H9 (cell line): Measurements from ENCODE around the gene KLC4. TPM values are rescaled to one million over a fixed set of nuclear protein-coding genes. Genes with fewer than 3 reads are reported as not detected.

Experiments
- DNase-seq: peaks from one replicate; pipeline ENCODE4 v3.0.0-alpha.2; 2017
- H2AFZ ChIP-seq: one replicate; pipeline ENCODE4 v1.6.1; 2013; ENCODE audit warnings: mild to moderate bottlenecking, low read length, control low read depth, moderate library complexity
- H2AK5ac ChIP-seq: 2 replicates; pipeline ENCODE4 v1.6.1; 2013; ENCODE audit warnings: low read length, control low read depth, mixed read lengths; ENCODE audit not compliant: insufficient read length
- H2BK120ac ChIP-seq: one replicate; pipeline ENCODE4 v1.6.1; 2013; ENCODE audit warnings: low read depth, mild to moderate bottlenecking, low read length, control low read depth, inconsistent platforms; ENCODE audit not compliant: poor library complexity, severe bottlenecking
- H2BK12ac ChIP-seq: 2 replicates; pipeline ENCODE4 v1.6.1; 2013; ENCODE audit warnings: low read length, control low read depth, mixed read lengths, low read depth; ENCODE audit not compliant: insufficient read length
- H2BK15ac ChIP-seq: 2 replicates; pipeline ENCODE4 v1.6.1; 2013; ENCODE audit warnings: low read depth, low read length, control low read depth
- H2BK20ac ChIP-seq: one replicate; pipeline ENCODE4 v1.6.1; 2013; ENCODE audit warnings: low read depth, mild to moderate bottlenecking, low read length, control low read depth, inconsistent platforms; ENCODE audit not compliant: poor library complexity, severe bottlenecking
- H2BK5ac ChIP-seq: 2 replicates; pipeline ENCODE4 v1.6.1; 2013; ENCODE audit warnings: low read length, control low read depth, mixed read lengths; ENCODE audit not compliant: insufficient read length
- H3K14ac ChIP-seq: 2 replicates; pipeline ENCODE4 v1.6.1; 2013; ENCODE audit warnings: low read length, control low read depth; ENCODE audit not compliant: insufficient read depth
- H3K18ac ChIP-seq: 2 replicates; pipeline ENCODE4 v1.6.1; 2013; ENCODE audit warnings: low read depth, mild to moderate bottlenecking, mixed read lengths, low read length, control low read depth; ENCODE audit not compliant: insufficient read length
- H3K23ac ChIP-seq: 2 replicates; pipeline ENCODE4 v1.6.1; 2013; ENCODE audit warnings: low read length, control low read depth, mixed read lengths, low read depth; ENCODE audit not compliant: insufficient read length
- H3K23me2 ChIP-seq: 2 replicates; pipeline ENCODE4 v1.6.1; 2013; ENCODE audit warnings: low read depth, mild to moderate bottlenecking, mixed read lengths, low read length, control low read depth; ENCODE audit not compliant: insufficient read length, poor library complexity, severe bottlenecking
- H3K27ac ChIP-seq: 2 replicates; pipeline ENCODE4 v1.5.1; 2013; ENCODE audit warnings: low read length, control low read depth, mixed read lengths, low read depth; ENCODE audit not compliant: insufficient read length
- H3K27me3 ChIP-seq: 2 replicates; pipeline ENCODE4 v1.6.1; 2013; ENCODE audit warnings: low read length, control low read depth, inconsistent platforms; ENCODE audit not compliant: insufficient read depth
- H3K4ac ChIP-seq: 2 replicates; pipeline ENCODE4 v1.6.1; 2013; ENCODE audit warnings: low read depth, mild to moderate bottlenecking, control low read depth, inconsistent platforms, low read length, moderate library complexity
- H3K4me1 ChIP-seq: 2 replicates; pipeline ENCODE4 v1.6.1; 2013; ENCODE audit warnings: low read length, control low read depth, inconsistent platforms; ENCODE audit not compliant: insufficient read depth
- H3K4me2 ChIP-seq: 2 replicates; pipeline ENCODE4 v1.6.1; 2013; ENCODE audit warnings: low read length, control low read depth, mixed read lengths; ENCODE audit not compliant: insufficient read length, insufficient read depth
- H3K56ac ChIP-seq: 2 replicates; pipeline ENCODE4 v1.6.1; 2013; ENCODE audit warnings: low read depth, mild to moderate bottlenecking, mixed read lengths, low read length, control low read depth; ENCODE audit not compliant: insufficient read length
- H3K79me1 ChIP-seq: 2 replicates; pipeline ENCODE4 v1.6.1; 2013; ENCODE audit warnings: low read depth, mild to moderate bottlenecking, moderate library complexity, low read length, control low read depth, inconsistent platforms; ENCODE audit not compliant: insufficient read depth, poor library complexity, severe bottlenecking
- H3K79me2 ChIP-seq: 2 replicates; pipeline ENCODE4 v1.6.1; 2013; ENCODE audit warnings: low read length, control low read depth, inconsistent platforms; ENCODE audit not compliant: insufficient read depth
- H3K9ac ChIP-seq: 2 replicates; pipeline ENCODE4 v1.6.1; 2013; ENCODE audit warnings: low read length, control low read depth, mixed read lengths; ENCODE audit not compliant: insufficient read length; ENCODE audit errors: extremely low read depth
- H3K9me3 ChIP-seq: one replicate; pipeline ENCODE4 v1.6.1; 2013; ENCODE audit warnings: low read depth, low read length, inconsistent platforms; ENCODE audit not compliant: control insufficient read depth
- H3T11ph ChIP-seq: one replicate; pipeline ENCODE4 v1.6.1; 2013; ENCODE audit warnings: mild to moderate bottlenecking, low read length, control low read depth, inconsistent platforms
- H4K20me1 ChIP-seq: one replicate; pipeline ENCODE4 v1.6.1; 2013; ENCODE audit not compliant: control insufficient read depth, insufficient read length, insufficient read depth
- H4K5ac ChIP-seq: 2 replicates; pipeline ENCODE4 v1.6.1; 2013; ENCODE audit warnings: low read depth, mild to moderate bottlenecking, mixed read lengths, low read length, control low read depth; ENCODE audit not compliant: insufficient read length
- H4K8ac ChIP-seq: replicated peaks from 2 replicates; pipeline ENCODE4 v1.6.1; 2013; ENCODE audit warnings: low read length, control low read depth, mixed read lengths, low read depth; ENCODE audit not compliant: insufficient read length
- H4K91ac ChIP-seq: 2 replicates; pipeline ENCODE4 v1.6.1; 2013; ENCODE audit warnings: low read depth, mild to moderate bottlenecking, moderate library complexity, mixed read lengths, low read length, control low read depth; ENCODE audit not compliant: insufficient read length
- H3K27ac Mint-ChIP-seq, 3 experiments: 2 replicates in 2 of 3; 3 replicates in 1 of 3; pipeline ENCODE4 v1.8.0; 2020 to 2021; ENCODE audit warnings: mixed read lengths in 3 of 3, mild to moderate bottlenecking in 1 of 3, moderate library complexity in 1 of 3
- H3K27me3 Mint-ChIP-seq: 2 replicates; pipeline ENCODE4 v1.8.0; 2021; ENCODE audit warnings: low read depth, mild to moderate bottlenecking, moderate library complexity, mixed read lengths
- H3K36me3 Mint-ChIP-seq, 3 experiments: 2 replicates in 2 of 3; 3 replicates in 1 of 3; pipeline ENCODE4 v1.8.0; 2020 to 2021; ENCODE audit warnings: low read depth in 3 of 3, mixed read lengths in 3 of 3; ENCODE audit not compliant: insufficient read depth in 1 of 3
- H3K4me1 Mint-ChIP-seq, 2 experiments: 2 replicates each; pipeline ENCODE4 v1.8.0; 2020; ENCODE audit warnings: mixed read lengths in 2 of 2
- H3K4me3 Mint-ChIP-seq, 2 experiments: 2 replicates in 1 of 2; 3 replicates in 1 of 2; pipeline ENCODE4 v1.8.0; 2020 to 2021; ENCODE audit warnings: mild to moderate bottlenecking in 2 of 2, mixed read lengths in 2 of 2, moderate library complexity in 1 of 2
- H3K9me3 Mint-ChIP-seq, 2 experiments: 2 replicates in 1 of 2; 3 replicates in 1 of 2; pipeline ENCODE4 v1.8.0; 2020; ENCODE audit warnings: mild to moderate bottlenecking in 2 of 2, mixed read lengths in 2 of 2, moderate library complexity in 1 of 2
- WGBS: extraction: QIAGEN DNeasy Blood & Tissue Kit; methylation state at CpG from one replicate; pipeline ENCODE4 v1.1.7; 2013; ENCODE audit warnings: missing lambda C conversion rate, low lambda C conversion rate, mixed read lengths; ENCODE audit not compliant: insufficient read length; ENCODE audit errors: extremely low coverage; 5-methylcytosine and 5-hydroxymethylcytosine counted together
- total RNA-seq: library from RNA; stranded (reverse); gene quantifications from 2 replicates; pipeline ENCODE4 v1.2.1, GENCODE V29; 2021
- TF ChIP-seq, protein P1 (sequence below): fragments of 200-600 bp; sonication (generic); conservative IDR thresholded peaks from 3 replicates; pipeline ENCODE4 v1.8.0; 2021; ENCODE audit warnings: antibody characterized with exemption, mild to moderate bottlenecking

The KLC4 gene
- total RNA-seq, 1 experiment from 2014 or later = 29.7 TPM

DNA sequence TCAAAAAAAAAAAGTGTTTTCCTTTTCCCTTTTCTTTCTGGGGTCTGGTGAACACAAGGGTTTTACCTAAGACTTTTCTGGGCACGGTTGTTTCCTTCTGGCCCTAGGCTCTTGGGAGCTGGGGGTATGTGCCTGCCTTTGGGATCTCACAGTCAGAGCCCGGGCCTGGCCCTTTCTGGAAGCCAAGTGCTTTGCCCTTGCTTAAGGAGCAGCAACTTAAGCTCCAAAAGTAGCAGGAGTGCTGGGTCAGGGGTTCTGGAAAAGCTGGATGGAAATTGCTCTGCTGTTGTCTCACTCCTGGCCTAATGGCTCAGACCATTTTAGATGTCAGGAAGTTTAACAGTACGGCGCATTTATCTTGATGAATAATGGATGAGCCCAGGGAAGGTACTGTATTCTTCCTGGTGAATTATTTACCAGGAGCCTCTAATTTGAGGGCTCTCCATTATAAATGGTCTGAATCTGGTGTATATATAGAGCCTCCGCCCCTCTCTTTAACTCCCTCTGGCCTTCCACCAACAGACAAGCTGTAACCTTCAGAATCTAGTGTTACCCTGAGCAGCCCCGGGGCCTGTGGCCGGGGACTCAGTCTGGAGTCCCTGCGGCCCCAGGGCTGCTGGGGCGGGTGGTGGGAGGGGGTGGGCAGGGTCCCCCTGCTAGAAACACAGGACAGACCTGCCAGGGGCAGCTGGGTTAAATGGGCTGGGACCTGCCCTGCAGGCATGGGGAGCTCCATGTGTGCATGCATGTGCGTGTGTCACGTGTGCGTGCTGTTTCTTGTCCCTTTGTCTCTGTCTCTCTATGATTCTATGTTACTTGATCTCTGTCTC is 54.2 kb downstream of the KLC4 start:
- no peaks in the 10 kb centered on the region for H4K20me1 ChIP-seq
- no peak overlapping the region for H3K9ac ChIP-seq
- H2BK12ac ChIP-seq = no peak overlapping the region
- peaks cover 2% of the 10 kb centered on the region; the same call in 1 of the 2 replicates for H3K79me2 ChIP-seq
- TF ChIP-seq, protein P1, sequence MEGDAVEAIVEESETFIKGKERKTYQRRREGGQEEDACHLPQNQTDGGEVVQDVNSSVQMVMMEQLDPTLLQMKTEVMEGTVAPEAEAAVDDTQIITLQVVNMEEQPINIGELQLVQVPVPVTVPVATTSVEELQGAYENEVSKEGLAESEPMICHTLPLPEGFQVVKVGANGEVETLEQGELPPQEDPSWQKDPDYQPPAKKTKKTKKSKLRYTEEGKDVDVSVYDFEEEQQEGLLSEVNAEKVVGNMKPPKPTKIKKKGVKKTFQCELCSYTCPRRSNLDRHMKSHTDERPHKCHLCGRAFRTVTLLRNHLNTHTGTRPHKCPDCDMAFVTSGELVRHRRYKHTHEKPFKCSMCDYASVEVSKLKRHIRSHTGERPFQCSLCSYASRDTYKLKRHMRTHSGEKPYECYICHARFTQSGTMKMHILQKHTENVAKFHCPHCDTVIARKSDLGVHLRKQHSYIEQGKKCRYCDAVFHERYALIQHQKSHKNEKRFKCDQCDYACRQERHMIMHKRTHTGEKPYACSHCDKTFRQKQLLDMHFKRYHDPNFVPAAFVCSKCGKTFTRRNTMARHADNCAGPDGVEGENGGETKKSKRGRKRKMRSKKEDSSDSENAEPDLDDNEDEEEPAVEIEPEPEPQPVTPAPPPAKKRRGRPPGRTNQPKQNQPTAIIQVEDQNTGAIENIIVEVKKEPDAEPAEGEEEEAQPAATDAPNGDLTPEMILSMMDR = no peak
- H2BK120ac ChIP-seq = no peak overlapping the region
- H3K14ac ChIP-seq = no peak overlapping the region
- no peak overlapping the region for H4K91ac ChIP-seq
- no peak overlapping the region for H3K4me2 ChIP-seq
- H3K18ac ChIP-seq = peak overlapping the region; percentile 56
- H3K4ac ChIP-seq = no peak overlapping the region; the same call in 1 of the 2 replicates
- no peak overlapping the region for H3K27ac ChIP-seq
- Mint-ChIP-seq H3K9me3 (no peaks in the 10 kb centered on the region), H3K4me1 (peaks cover 23 to 38% of the 10 kb centered on the region in 2 experiments), H3K27ac (peak overlapping the region; percentile 59 to 88 (median 80)), H3K4me3 (no peak overlapping the region), H3K27me3 (no peaks in the 10 kb centered on the region), H3K36me3 (no peaks in the 10 kb centered on the region; a peak in 1 of 7 replicates)
- H4K8ac ChIP-seq = no peak overlapping the region
- no peak overlapping the region for H2AFZ ChIP-seq
- no peak overlapping the region for H2BK15ac ChIP-seq
- peak overlapping the region; percentile 84 for H2BK5ac ChIP-seq
- no peak for DNase-seq
- H3K23me2 ChIP-seq = no peaks in the 10 kb centered on the region
- no peak overlapping the region for H3K56ac ChIP-seq
- no peaks in the 10 kb centered on the region for H3K27me3 ChIP-seq
- no peak overlapping the region for H2AK5ac ChIP-seq
- H2BK20ac ChIP-seq = no peak overlapping the region
- peak overlapping the region; percentile 27 for H4K5ac ChIP-seq
- H3K23ac ChIP-seq = no peak overlapping the region
- no peaks in the 10 kb centered on the region for H3K79me1 ChIP-seq
- no peak overlapping the region for H3T11ph ChIP-seq
- H3K4me1 ChIP-seq = no peaks in the 10 kb centered on the region; the same call in 1 of the 2 replicates
- WGBS = no CpG with 5 or more reads among the region's 12 CpGs
- no peaks in the 10 kb centered on the region for H3K9me3 ChIP-seq
